KOPT-K1 (cell line): Measurements from ENCODE around the gene AMOTL1.
"Not testable (repeated sequence)": the region's sequence is repeated elsewhere in the genome, so short reads cannot be mapped to it uniquely, and the experiment has no call there.

Source experiments
- H3K27ac ChIP-seq: fragments of 200-600 bp; sonication (generic); 2 replicates; pipeline ENCODE4 v1.5.1; 2016; ENCODE audit warnings: antibody characterized with exemption, mild to moderate bottlenecking, low read depth, low read length; ENCODE audit not compliant: poor library complexity, severe bottlenecking
- H3K36me3 ChIP-seq: fragments of 200-600 bp; sonication (generic); 2 replicates; pipeline ENCODE4 v1.5.1; 2017; ENCODE audit warnings: antibody characterized with exemption, mild to moderate bottlenecking, low read length, moderate library complexity; ENCODE audit not compliant: insufficient read depth
- H3K9me3 ChIP-seq: fragments of 200-600 bp; sonication (generic); 2 replicates; pipeline ENCODE4 v1.5.1; 2017; ENCODE audit warnings: antibody characterized with exemption, low read length, mild to moderate bottlenecking; ENCODE audit not compliant: insufficient read depth, poor library complexity, severe bottlenecking

Gene AMOTL1

DNA sequence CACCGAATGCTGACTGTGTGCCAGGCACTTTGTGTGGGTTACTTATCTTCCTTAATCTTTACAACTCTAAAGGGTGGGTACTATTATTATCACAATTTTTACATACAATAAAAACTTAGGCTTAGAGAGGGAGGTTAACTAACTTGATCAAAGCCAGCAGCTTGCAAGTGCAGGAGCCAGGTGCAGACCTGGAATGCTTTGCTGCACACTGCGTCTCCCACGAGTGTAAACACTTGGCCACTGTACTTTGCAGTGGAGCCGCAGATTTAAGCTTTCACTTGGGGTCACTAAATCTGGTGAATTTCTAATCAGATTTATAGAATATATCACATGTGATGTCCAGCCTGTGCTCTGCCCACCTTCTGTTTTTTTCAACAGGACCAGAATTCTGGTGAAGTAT lies 36.7 kb downstream of the AMOTL1 start:
- no peak overlapping the region for H3K27ac ChIP-seq
- H3K9me3 ChIP-seq = no peaks in the 10 kb centered on the region
- H3K36me3 ChIP-seq = no peaks in the 10 kb centered on the region

DNA sequence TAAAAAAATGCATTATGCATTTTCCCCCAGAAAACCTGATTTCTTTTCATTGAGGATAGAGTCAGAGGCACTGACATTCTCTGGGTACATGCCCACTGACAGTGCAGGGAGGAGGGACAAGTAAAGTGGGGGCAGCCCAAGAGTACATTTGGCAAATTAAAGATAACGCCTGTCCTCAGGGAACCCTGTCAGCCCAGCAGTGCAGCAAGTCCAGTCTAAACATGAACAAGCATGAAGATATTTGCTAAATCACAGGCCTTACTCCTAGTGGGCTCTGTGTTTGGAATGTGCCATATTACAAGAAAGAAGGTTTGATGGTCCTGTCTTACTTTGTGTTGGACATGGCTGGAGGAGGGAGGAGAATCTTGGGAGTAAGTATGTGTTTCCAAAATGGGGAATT lies 37.9 kb downstream of the AMOTL1 start:
- Histone ChIP-seq H3K36me3 (no peaks in the 10 kb centered on the region), H3K27ac (no peak overlapping the region), H3K9me3 (no peaks in the 10 kb centered on the region)

DNA sequence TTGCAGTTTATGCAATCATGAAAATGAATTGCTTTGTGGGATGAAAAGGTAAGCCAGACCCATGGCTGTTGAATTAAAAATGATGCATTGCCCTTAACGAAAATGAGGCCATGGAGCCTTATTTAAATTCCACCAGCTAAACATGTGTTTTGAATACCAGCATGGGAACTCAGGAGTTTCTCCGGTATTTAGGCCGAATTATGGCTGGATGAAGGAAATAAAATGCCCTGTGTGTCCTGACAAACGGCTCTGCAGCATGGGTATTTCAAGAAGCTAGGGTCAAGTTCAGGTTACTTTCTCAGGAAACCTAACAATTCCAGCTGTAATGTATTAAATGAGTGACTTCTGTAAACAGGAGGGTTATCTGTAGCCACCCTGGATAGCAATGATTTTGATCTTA lies 38.3 kb downstream of the AMOTL1 start:
- Histone ChIP-seq H3K27ac (no peak overlapping the region), H3K36me3 (no peaks in the 10 kb centered on the region), H3K9me3 (no peaks in the 10 kb centered on the region)

DNA sequence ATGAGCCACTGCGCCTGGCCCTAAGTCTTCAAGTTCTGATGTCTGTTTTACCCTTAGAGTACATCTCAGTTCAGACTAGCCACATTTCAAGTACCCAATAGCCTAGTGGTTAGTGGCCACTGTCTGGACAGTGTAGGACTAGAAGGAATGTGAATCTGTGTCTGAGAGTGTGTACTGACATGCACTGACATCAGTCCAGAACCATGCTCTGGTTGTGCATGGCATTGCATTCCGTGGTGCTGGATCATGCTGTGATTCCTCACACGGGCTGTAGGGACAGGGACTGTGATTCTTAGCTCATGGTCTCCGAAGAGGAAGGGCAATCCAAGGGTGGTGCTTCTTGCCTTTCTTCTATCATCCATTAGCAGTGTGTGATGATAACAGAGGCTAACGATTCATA lies 41.1 kb downstream of the AMOTL1 start:
- no peak overlapping the region for H3K27ac ChIP-seq
- H3K9me3 ChIP-seq = peaks cover under 1% of the 10 kb centered on the region
- no peaks in the 10 kb centered on the region for H3K36me3 ChIP-seq

DNA sequence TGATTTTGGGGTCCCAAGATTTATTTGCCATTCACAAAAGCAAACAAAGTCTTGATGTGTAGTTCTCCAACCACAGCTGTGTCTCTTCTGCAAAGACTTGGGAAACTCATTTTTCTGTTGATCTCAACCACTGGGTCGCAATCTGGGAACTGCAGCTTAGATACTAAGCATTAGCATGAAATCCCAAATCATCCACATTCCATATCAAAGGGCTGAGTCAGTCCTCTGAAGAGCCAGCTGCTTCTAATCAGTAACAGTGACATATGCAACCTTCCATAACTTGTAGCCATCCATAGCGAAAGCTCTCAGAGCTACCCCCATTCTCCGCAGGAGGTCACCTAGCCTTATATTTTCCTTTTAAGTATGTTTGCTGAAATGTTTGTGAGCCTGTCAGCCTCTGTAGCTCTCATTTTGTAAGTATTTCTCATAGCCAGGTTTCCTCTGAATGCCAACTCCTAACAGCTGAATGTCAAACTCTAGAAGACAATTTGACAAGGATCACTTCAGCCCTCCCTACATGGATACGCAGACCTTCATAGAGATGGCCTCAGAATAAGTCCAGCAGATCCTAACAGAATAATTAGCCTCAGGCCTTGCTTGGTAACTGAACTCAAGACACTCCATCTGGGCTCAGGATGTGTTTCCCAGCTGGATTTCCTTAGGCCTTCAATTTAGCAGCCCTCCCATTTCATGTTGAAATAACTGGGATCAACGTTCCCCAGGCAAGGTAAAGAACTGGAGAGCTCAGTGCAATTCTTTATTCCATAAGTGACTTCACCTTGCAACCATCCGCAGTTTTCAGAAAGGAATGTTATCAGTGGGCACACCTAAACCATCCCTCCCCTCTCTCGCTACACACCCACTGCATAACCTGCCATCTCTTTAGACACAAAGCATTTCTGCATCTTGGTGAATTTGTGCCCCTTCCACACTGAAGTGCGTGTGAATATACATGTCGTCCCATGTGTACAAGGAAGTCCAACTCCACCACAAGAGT lies 44.9 kb downstream of the AMOTL1 start:
- not testable (repeated sequence) for H3K27ac ChIP-seq, H3K36me3 ChIP-seq
- peaks cover 21% of the 10 kb centered on the region for H3K9me3 ChIP-seq

DNA sequence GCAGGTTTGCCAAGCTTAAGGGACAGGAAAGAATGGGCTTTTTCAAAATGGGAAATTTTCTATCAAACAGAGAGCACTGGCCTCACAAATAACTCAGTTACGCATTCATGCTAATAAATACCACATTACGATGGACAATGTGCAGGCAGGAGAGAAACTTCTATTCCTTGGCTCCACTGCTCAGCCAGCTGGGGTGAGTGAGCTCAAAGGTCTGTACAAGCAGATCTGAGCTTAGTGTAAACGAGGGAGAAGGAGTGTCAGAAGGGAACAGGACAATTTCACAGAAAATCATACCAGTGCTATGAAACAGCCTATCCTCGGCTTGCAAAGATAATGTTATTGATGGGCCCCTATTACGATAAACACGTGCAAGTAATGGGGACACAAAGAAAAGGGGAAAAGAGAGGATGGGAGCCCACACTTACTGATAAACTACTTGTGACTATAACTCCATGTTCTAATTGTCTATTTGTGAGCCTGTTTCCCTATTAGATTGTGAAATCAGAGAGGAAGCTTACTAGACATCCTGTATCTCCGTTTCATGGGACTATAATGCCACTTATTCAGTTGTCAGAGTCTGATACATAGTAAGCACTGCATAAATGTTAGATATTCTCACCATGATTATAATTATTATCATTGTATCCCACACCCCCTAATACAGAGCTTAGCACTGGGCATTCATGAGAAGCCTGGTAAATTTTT lies 46.3 kb downstream of the AMOTL1 start:
- Histone ChIP-seq H3K9me3 (peaks cover 21% of the 10 kb centered on the region), H3K27ac (no peak overlapping the region), H3K36me3 (no peaks in the 10 kb centered on the region)

DNA sequence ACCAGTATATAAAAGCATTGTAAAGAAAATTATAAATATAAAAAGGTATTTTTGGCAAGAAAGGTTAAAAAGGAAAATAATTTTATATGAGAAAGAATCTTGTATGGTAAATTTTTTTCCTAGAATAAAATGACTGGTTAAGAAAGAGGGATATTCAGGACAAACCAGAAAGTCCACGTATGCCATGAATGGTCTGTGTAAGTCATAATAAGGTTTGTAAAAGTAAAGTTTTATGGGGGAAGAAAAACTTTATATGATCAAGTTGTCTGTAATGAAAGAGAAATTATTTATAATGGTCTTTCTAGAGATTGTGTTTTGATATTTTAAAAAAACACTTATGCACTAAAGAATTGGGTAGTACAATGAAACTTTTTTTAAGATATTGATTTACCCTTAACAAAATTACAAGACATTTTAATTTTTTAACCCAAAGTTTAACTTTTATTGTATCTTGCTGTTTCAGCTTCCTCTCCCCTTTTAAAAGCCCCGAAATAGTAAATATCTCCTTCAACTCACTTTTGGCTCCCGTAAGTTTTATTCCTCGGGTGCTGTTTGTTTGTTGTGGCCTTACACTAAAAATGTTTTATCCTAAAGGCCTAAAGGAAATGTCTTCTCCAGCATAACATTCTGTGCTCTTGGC lies 47.7 kb downstream of the AMOTL1 start:
- Histone ChIP-seq H3K36me3 (no peaks in the 10 kb centered on the region), H3K9me3 (peaks cover 21% of the 10 kb centered on the region), H3K27ac (no peak overlapping the region)

DNA sequence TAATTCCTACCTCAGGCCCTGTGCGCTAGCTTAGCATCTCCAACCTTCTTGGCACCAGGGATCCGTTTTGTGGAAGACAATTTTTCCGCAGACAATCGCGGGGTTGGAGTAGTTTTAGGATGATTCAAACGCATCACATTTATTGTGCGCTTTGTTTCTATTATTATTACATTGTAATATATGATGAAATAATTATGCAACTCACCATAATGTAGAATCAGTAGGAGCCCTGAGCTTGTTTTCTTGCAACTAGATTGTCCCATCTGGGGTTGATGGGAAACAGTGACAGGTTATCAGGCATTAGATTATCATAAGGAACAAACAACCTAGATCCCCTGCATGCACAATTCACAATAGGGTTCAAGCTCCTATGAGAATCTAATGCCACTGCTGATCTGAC lies 52.3 kb downstream of the AMOTL1 start:
- peaks cover 13% of the 10 kb centered on the region for H3K9me3 ChIP-seq
- no peaks in the 10 kb centered on the region for H3K36me3 ChIP-seq

DNA sequence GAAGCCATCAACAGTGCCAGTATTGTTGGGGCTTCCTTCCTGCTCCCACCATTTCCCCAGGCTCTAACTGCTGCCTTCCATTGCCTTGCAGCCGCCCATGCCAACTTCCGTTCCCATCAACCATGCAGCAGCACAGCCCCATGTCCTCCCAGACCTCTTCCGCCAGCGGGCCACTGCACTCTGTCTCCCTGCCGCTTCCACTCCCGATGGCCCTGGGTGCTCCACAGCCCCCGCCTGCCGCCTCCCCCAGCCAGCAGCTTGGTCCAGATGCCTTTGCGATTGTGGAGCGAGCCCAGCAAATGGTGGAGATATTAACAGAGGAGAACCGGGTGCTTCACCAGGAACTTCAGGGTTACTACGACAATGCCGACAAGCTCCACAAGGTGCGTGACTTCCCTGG lies 53.3 kb downstream of the AMOTL1 start:
- Histone ChIP-seq H3K27ac (no peak overlapping the region), H3K9me3 (peaks cover 4% of the 10 kb centered on the region), H3K36me3 (no peaks in the 10 kb centered on the region)

More for the DNA sequence above, 52.3 kb downstream of the AMOTL1 start:
- H3K27ac ChIP-seq = no peak overlapping the region

DNA sequence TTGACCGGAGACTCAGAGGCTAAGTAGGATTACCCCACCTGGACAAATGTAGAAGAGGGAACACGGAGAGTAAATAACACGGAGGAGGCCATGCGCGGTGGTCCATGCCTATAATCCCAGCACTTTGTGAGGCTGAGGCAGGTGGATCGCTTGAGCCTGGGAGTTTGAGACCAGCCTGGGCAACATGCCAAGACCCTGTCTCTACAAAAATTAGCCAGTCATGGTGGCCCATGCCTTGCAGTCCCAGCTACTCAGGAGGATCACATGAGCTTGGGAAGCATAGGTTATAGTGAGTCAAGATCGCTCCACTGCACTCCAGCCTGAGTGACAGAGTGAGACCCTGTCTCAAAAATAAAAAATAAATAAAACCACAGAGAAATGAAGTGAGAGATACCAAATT lies 53.9 kb downstream of the AMOTL1 start:
- Histone ChIP-seq H3K27ac (no peak overlapping the region), H3K36me3 (no peaks in the 10 kb centered on the region), H3K9me3 (no peaks in the 10 kb centered on the region)

DNA sequence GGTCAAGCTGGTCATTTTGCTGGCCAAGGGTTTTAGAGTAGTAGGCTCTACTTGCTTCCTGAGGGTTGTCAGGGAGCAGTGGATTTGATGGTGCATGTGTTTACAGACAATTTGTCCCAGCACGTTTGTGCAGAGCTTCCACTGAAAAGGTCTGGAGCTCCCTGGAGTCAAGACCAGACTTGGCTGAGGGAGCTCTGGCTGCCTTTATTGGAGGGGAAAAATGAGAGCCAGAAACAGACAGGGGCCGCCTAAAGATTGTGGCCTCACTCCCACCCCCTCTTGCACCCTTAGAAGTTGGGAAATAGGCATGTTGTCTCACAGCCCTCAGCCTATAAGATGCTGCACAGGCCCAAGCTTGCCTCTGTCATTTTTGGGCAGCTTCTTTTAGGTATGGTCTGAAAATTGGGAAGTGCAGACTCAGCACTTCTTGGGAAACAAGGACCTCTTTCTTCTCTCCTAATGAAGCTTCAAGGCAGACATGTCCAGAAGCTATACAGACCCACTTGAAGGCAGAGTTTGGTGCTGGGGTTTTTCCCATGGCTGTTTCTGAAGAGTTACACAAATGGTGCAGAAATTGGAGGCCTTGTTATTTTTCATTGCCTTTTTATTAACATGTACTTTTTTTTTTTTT lies 55.1 kb downstream of the AMOTL1 start:
- Histone ChIP-seq H3K36me3 (no peaks in the 10 kb centered on the region), H3K9me3 (no peaks in the 10 kb centered on the region)

DNA sequence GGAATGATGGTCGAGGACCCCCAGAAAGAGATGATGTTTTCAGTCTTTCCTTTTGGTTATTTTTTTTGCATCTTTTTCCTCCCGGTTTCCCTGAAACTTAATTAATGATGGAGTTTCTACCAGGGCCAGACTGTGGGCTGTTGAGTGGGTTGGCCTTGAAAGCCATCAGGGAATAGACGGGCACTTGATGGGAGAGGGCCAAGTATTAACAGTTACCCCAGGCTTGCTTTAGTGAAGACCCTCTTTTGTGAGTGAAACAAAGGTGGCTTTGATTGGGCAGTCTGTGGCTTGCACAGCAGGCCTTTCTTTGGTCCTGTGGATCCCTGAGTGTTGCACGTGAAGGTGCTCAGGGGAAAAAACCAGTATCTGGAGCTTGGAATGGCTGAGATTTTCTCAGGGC lies 56.9 kb downstream of the AMOTL1 start:
- Histone ChIP-seq H3K27ac (no peak overlapping the region), H3K9me3 (no peaks in the 10 kb centered on the region), H3K36me3 (no peaks in the 10 kb centered on the region)

More for the DNA sequence above, 55.1 kb downstream of the AMOTL1 start:
- no peak overlapping the region for H3K27ac ChIP-seq

DNA sequence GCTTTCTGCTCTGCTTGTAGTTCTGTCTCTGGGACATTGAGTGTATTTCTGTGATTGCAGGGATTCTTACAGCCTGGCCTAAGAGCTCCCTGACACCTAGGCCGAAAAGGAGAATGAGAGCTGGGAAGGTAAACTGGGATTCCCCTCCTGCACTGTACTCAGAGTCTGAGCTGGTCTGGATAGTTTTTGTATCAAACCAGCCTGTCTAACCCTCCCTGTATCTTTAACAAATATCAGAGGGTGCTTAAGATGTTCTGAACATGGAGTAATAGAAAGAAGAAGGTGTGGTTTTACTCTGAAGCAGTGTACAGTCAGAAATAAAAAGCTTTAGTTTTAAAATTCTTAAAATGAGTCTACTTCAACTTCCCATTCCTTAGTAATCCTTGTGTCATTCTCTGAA lies 57.3 kb downstream of the AMOTL1 start:
- H3K9me3 ChIP-seq = no peaks in the 10 kb centered on the region
- H3K36me3 ChIP-seq = no peaks in the 10 kb centered on the region
- H3K27ac ChIP-seq = no peak overlapping the region

DNA sequence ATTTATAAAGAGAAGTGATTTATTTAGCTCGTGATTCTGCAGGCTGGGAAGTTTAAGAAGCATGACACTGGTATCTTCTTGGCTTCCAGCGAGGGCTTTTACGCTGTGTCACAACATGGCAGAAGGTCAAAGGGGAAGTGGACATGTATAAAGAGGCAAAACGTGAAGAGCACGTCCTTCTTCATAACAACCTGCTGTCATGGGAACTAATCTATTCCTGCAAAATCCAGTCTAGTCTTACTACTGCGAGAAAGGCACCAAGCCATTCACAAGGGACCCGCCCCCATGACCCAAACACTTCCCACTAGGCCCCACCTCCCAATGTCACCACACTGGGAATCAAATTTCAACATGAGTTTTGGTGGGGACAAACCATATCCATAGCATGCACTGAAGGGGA lies 58.3 kb downstream of the AMOTL1 start:
- H3K36me3 ChIP-seq = no peaks in the 10 kb centered on the region
- H3K27ac ChIP-seq = no peak overlapping the region
- H3K9me3 ChIP-seq = no peaks in the 10 kb centered on the region

DNA sequence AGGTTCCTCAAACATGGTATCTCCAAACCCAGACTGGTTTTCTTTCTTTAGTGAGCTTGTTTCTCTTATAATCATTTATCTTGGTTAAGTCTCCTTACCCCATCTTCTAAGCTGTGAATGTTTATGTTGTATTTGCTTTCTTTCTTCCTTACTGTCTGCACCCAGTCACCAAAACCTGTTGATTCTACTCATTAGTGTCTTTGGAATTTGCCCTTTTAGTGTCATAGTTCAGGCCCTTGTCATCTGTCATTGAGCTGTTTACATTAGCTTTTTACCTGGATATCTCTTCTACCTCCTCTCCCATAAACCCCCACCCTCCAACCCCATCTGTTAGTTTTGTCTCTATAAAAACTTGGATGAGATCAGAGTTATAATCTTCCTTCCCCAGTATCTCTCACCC lies 59.9 kb downstream of the AMOTL1 start:
- Histone ChIP-seq H3K27ac (no peak overlapping the region), H3K36me3 (no peaks in the 10 kb centered on the region), H3K9me3 (no peaks in the 10 kb centered on the region)
